Activated naive CD8-positive, alpha-beta T cell treated with anti-CD3 and anti-CD28 coated beads, Interleukin-2, amount 10 ng/mL, durations not matched to agents 7 days and 5 days (primary cell): ENCODE results near the gene PRKCB. TPM values are rescaled to one million over a fixed set of nuclear protein-coding genes. Genes with fewer than 3 reads are reported as not detected.
"Not testable (repeated sequence)": the region's sequence is repeated elsewhere in the genome, so short reads cannot be mapped to it uniquely, and the experiment has no call there.

Experiments
- ATAC-seq: fragments of 150-1000 bp; cut with Tn5 transposase; one replicate; pipeline ENCODE4 v1.10.0; 2021; ENCODE audit warnings: low read depth, moderate library complexity
- POLR2A ChIA-PET: fragments of 350-600 bp; sonication (Branson Sonifier 250); formaldehyde crosslinking; loops from one replicate; lab custom pipeline; 2021; ENCODE audit warnings: antibody characterized with exemption; lab: Charles Lee
- DNase-seq: peaks from one replicate; pipeline ENCODE4 v3.0.0; 2021
- H3K27ac Mint-ChIP-seq: one replicate; pipeline ENCODE4 v1.8.0; 2022; ENCODE audit warnings: mild to moderate bottlenecking, mixed read lengths
- H3K27me3 Mint-ChIP-seq: one replicate; pipeline ENCODE4 v1.8.0; 2022; ENCODE audit warnings: mild to moderate bottlenecking, moderate library complexity, mixed read lengths
- H3K36me3 Mint-ChIP-seq: one replicate; pipeline ENCODE4 v1.8.0; 2021; ENCODE audit warnings: mild to moderate bottlenecking, mixed read lengths
- H3K4me1 Mint-ChIP-seq: one replicate; pipeline ENCODE4 v1.8.0; 2021; ENCODE audit warnings: mixed read lengths
- H3K4me3 Mint-ChIP-seq: one replicate; pipeline ENCODE4 v1.8.0; 2022; ENCODE audit warnings: mild to moderate bottlenecking, moderate library complexity, mixed read lengths
- H3K9me3 Mint-ChIP-seq: one replicate; pipeline ENCODE4 v1.8.0; 2021; ENCODE audit warnings: mixed read lengths
- total RNA-seq, 2 experiments: library from RNA; stranded (reverse); gene quantifications; one replicate each; pipeline ENCODE4 v1.2.3, GENCODE V29; 2021

The PRKCB gene
- total RNA-seq, 2 experiments from 2014 or later, result 120 to 123 TPM

GRCh38 chr16:24009098-24009497 is 173.3 kb downstream of the PRKCB start:
- Mint-ChIP-seq H3K27me3 (no peaks in the 10 kb centered on the region), H3K4me3 (no peak overlapping the region), H3K9me3 (no peaks in the 10 kb centered on the region), H3K27ac (no peak overlapping the region), H3K4me1 (peaks cover 42% of the 10 kb centered on the region), H3K36me3 (peaks cover 14% of the 10 kb centered on the region)
- DNase-seq (no peak), ATAC-seq (no peak)
- POLR2A ChIA-PET, result interaction anchor here (1.7 kb wide), 1 partner anchor 206 kb away, joined by 6 read pairs; no protein-coding TSS in a partner anchor

GRCh38 chr16:24009955-24010354 is 174.2 kb downstream of the PRKCB start:
- Mint-ChIP-seq H3K4me3 (no peak overlapping the region), H3K27ac (no peak overlapping the region), H3K9me3 (no peaks in the 10 kb centered on the region), H3K36me3 (peaks cover 11% of the 10 kb centered on the region), H3K4me1 (peaks cover 45% of the 10 kb centered on the region), H3K27me3 (no peaks in the 10 kb centered on the region)
- POLR2A ChIA-PET, result interaction anchor here (0.7 to 1.7 kb wide), 3 partner anchors 25 to 206 kb away, joined by 3 to 6 read pairs (median 3); no protein-coding TSS in a partner anchor
- ATAC-seq, result no peak
- DNase-seq, result no peak

- Mint-ChIP-seq H3K4me1 (peaks cover 45% of the 10 kb centered on the region), H3K9me3 (no peaks in the 10 kb centered on the region), H3K36me3 (peaks cover 10% of the 10 kb centered on the region), H3K4me3 (no peak overlapping the region), H3K27ac (no peak overlapping the region), H3K27me3 (no peaks in the 10 kb centered on the region)
- DNase-seq (peak; percentile 67), ATAC-seq (peak; percentile 53)
- POLR2A ChIA-PET, result interaction anchor here (0.7 to 1.7 kb wide), 3 partner anchors 24 to 207 kb away, joined by 3 to 6 read pairs (median 3); no protein-coding TSS in a partner anchor
Measured at GRCh38 chr16:24010440-24011089, 174.8 kb downstream of the PRKCB start.

- H3K27me3 Mint-ChIP-seq, result no peaks in the 10 kb centered on the region
- no peaks in the 10 kb centered on the region for H3K9me3 Mint-ChIP-seq
- H3K4me1 Mint-ChIP-seq, result peaks cover 41% of the 10 kb centered on the region
- no peak for DNase-seq
- POLR2A ChIA-PET, result no interaction called here
- H3K4me3 Mint-ChIP-seq, result no peak overlapping the region
- peaks cover 7% of the 10 kb centered on the region for H3K36me3 Mint-ChIP-seq
- peak overlapping the region; percentile 21 for H3K27ac Mint-ChIP-seq
- ATAC-seq, result no peak
Measured at GRCh38 chr16:24011237-24011636, 175.5 kb downstream of the PRKCB start.

GRCh38 chr16:24013054-24013636 is 177.4 kb downstream of the PRKCB start:
- DNase-seq (no peak), ATAC-seq (no peak)
- Mint-ChIP-seq H3K36me3 (peaks cover 10% of the 10 kb centered on the region), H3K4me3 (no peak overlapping the region), H3K4me1 (peaks cover 40% of the 10 kb centered on the region), H3K9me3 (no peaks in the 10 kb centered on the region), H3K27ac (peak overlapping the region; percentile 81), H3K27me3 (no peaks in the 10 kb centered on the region)
- POLR2A ChIA-PET, result interaction anchor here (1.4 kb wide), 1 partner anchor 20 kb away, joined by 5 read pairs; no protein-coding TSS in a partner anchor

- DNase-seq (peak; percentile 48), ATAC-seq (peak; percentile 92)
- peaks cover 10% of the 10 kb centered on the region for H3K36me3 Mint-ChIP-seq
- no peaks in the 10 kb centered on the region for H3K9me3 Mint-ChIP-seq
- no peaks in the 10 kb centered on the region for H3K27me3 Mint-ChIP-seq
- H3K4me3 Mint-ChIP-seq, result peak overlapping the region; percentile 59
- POLR2A ChIA-PET, result interaction anchor here (1.3 to 1.4 kb wide), 4 partner anchors 16 to 177 kb away, joined by 3 to 7 read pairs (median 5); no protein-coding TSS in a partner anchor
- H3K27ac Mint-ChIP-seq, result peak overlapping the region; percentile 81
- peaks cover 36% of the 10 kb centered on the region for H3K4me1 Mint-ChIP-seq
Measured at GRCh38 chr16:24013864-24014645, 178.3 kb downstream of the PRKCB start.

- not testable (repeated sequence) for H3K9me3 Mint-ChIP-seq, H3K27me3 Mint-ChIP-seq, DNase-seq, ATAC-seq
- Mint-ChIP-seq H3K27ac (peak overlapping the region; percentile 49), H3K36me3 (peaks cover 10% of the 10 kb centered on the region), H3K4me1 (peaks cover 33% of the 10 kb centered on the region), H3K4me3 (peak overlapping the region; percentile 38)
- POLR2A ChIA-PET, result interaction anchor here (0.8 to 1.7 kb wide), 5 partner anchors 13 to 203 kb away, joined by 3 to 7 read pairs (median 5); no protein-coding TSS in a partner anchor
Measured at GRCh38 chr16:24014955-24015354, 179.2 kb downstream of the PRKCB start.

- Mint-ChIP-seq H3K36me3 (peaks cover 10% of the 10 kb centered on the region), H3K27ac (no peak overlapping the region), H3K4me3 (no peak overlapping the region), H3K27me3 (no peaks in the 10 kb centered on the region), H3K9me3 (no peaks in the 10 kb centered on the region), H3K4me1 (peaks cover 28% of the 10 kb centered on the region)
- POLR2A ChIA-PET, result interaction anchor here (1.7 kb wide), 1 partner anchor 12 kb away, joined by 4 read pairs; no protein-coding TSS in a partner anchor
- DNase-seq (no peak), ATAC-seq (no peak)
Measured at GRCh38 chr16:24015923-24016322, 180.1 kb downstream of the PRKCB start.

- Mint-ChIP-seq H3K27ac (no peak overlapping the region), H3K36me3 (peaks cover 14% of the 10 kb centered on the region), H3K4me3 (no peak overlapping the region), H3K27me3 (no peaks in the 10 kb centered on the region), H3K4me1 (peaks cover 25% of the 10 kb centered on the region), H3K9me3 (peaks cover 2% of the 10 kb centered on the region)
- POLR2A ChIA-PET, result no interaction called here
- DNase-seq (no peak), ATAC-seq (no peak)
Measured at GRCh38 chr16:24018485-24018884, 182.7 kb downstream of the PRKCB start.

GRCh38 chr16:24022797-24023196 is 187.0 kb downstream of the PRKCB start:
- Mint-ChIP-seq H3K27ac (no peak overlapping the region), H3K36me3 (peaks cover 12% of the 10 kb centered on the region), H3K4me1 (peaks cover 10% of the 10 kb centered on the region), H3K27me3 (no peaks in the 10 kb centered on the region), H3K9me3 (peaks cover 2% of the 10 kb centered on the region), H3K4me3 (no peak overlapping the region)
- ATAC-seq (no peak), DNase-seq (no peak)
- POLR2A ChIA-PET, result no interaction called here

- Mint-ChIP-seq H3K9me3 (peaks cover 2% of the 10 kb centered on the region), H3K27me3 (no peaks in the 10 kb centered on the region), H3K4me3 (no peak overlapping the region), H3K27ac (no peak overlapping the region), H3K36me3 (peaks cover 14% of the 10 kb centered on the region), H3K4me1 (peaks cover 10% of the 10 kb centered on the region)
- DNase-seq, result no peak
- ATAC-seq, result no peak
- POLR2A ChIA-PET, result no interaction called here
Measured at GRCh38 chr16:24023621-24024020, 187.8 kb downstream of the PRKCB start.

GRCh38 chr16:24024971-24025370 is 189.2 kb downstream of the PRKCB start:
- Mint-ChIP-seq H3K27ac (no peak overlapping the region), H3K27me3 (no peaks in the 10 kb centered on the region), H3K36me3 (peaks cover 16% of the 10 kb centered on the region), H3K9me3 (peaks cover 2% of the 10 kb centered on the region), H3K4me3 (no peak overlapping the region), H3K4me1 (peaks cover 12% of the 10 kb centered on the region)
- POLR2A ChIA-PET, result no interaction called here
- ATAC-seq (no peak), DNase-seq (no peak)

- Mint-ChIP-seq H3K9me3 (no peaks in the 10 kb centered on the region), H3K36me3 (peaks cover 21% of the 10 kb centered on the region), H3K27ac (no peak overlapping the region), H3K4me1 (peaks cover 19% of the 10 kb centered on the region), H3K27me3 (no peaks in the 10 kb centered on the region), H3K4me3 (no peak overlapping the region)
- ATAC-seq, result no peak
- POLR2A ChIA-PET, result interaction anchor here (0.8 to 1.3 kb wide), 2 partner anchors 12 to 168 kb away, joined by 3 to 4 read pairs; no protein-coding TSS in a partner anchor
- DNase-seq, result no peak
Measured at GRCh38 chr16:24027466-24027865, 191.7 kb downstream of the PRKCB start.
